ENCODE measurements around the gene NMRK1. TPM values are rescaled to one million over a fixed set of nuclear protein-coding genes. Genes with fewer than 3 reads are reported as not detected.

The NMRK1 gene
- total RNA-seq, 1 donor from 2014 or later: 7.2 TPM

GRCh38 chr9:75130621-75131230 is 42.8 kb upstream of the NMRK1 start:
- H3K9me3 Mint-ChIP-seq (ENCODE audit: low read depth): no peaks in the 10 kb centered on the region
- H3K27ac Mint-ChIP-seq (ENCODE audit: unreplicated experiment): no peak overlapping the region
- no peaks in the 10 kb centered on the region for H3K27me3 Mint-ChIP-seq (ENCODE audit: low read depth)
- DNase-seq (ENCODE audit: low spot score): no peak
- no peak for TF ChIP-seq CTCF (IDR thresholded peaks at IDR 0.05)
- H3K4me3 Mint-ChIP-seq (ENCODE audit: unreplicated experiment): no peak overlapping the region
- peaks cover 18% of the 10 kb centered on the region for H3K36me3 Mint-ChIP-seq (ENCODE audit: low read depth)
- no peaks in the 10 kb centered on the region for H3K4me1 Mint-ChIP-seq (ENCODE audit: low read depth)

- H3K9me3 Mint-ChIP-seq (ENCODE audit: low read depth): no peaks in the 10 kb centered on the region
- no peaks in the 10 kb centered on the region for H3K27me3 Mint-ChIP-seq (ENCODE audit: low read depth)
- H3K4me1 Mint-ChIP-seq (ENCODE audit: low read depth): no peaks in the 10 kb centered on the region
- no peak overlapping the region for H3K27ac Mint-ChIP-seq (ENCODE audit: unreplicated experiment)
- no peak for TF ChIP-seq CTCF (IDR thresholded peaks at IDR 0.05)
- H3K4me3 Mint-ChIP-seq (ENCODE audit: unreplicated experiment): no peak overlapping the region
- H3K36me3 Mint-ChIP-seq (ENCODE audit: low read depth): peaks cover 16% of the 10 kb centered on the region
- no peak for DNase-seq (ENCODE audit: low spot score)
These were observed 42.2 kb upstream of the NMRK1 start for GRCh38 chr9:75130172-75130571.

GRCh38 chr9:75128535-75128934 is 40.6 kb upstream of the NMRK1 start:
- no peak for DNase-seq (ENCODE audit: low spot score)
- peaks cover 9% of the 10 kb centered on the region for H3K36me3 Mint-ChIP-seq (ENCODE audit: low read depth)
- no peaks in the 10 kb centered on the region for H3K27me3 Mint-ChIP-seq (ENCODE audit: low read depth)
- no peak for TF ChIP-seq CTCF (IDR thresholded peaks at IDR 0.05)
- H3K9me3 Mint-ChIP-seq (ENCODE audit: low read depth): no peaks in the 10 kb centered on the region
- no peak overlapping the region for H3K4me3 Mint-ChIP-seq (ENCODE audit: unreplicated experiment)
- no peaks in the 10 kb centered on the region for H3K4me1 Mint-ChIP-seq (ENCODE audit: low read depth)
- H3K27ac Mint-ChIP-seq (ENCODE audit: unreplicated experiment): no peak overlapping the region

GRCh38 chr9:75123696-75124095 is 35.7 kb upstream of the NMRK1 start:
- Mint-ChIP-seq H3K27ac (ENCODE audit: unreplicated experiment) (no peak overlapping the region), H3K9me3 (ENCODE audit: low read depth) (no peaks in the 10 kb centered on the region), H3K4me3 (ENCODE audit: unreplicated experiment) (no peak overlapping the region), H3K36me3 (ENCODE audit: low read depth) (peaks cover 6% of the 10 kb centered on the region), H3K27me3 (ENCODE audit: low read depth) (no peaks in the 10 kb centered on the region), H3K4me1 (ENCODE audit: low read depth) (no peaks in the 10 kb centered on the region)
- DNase-seq (ENCODE audit: low spot score): no peak
- no peak for TF ChIP-seq CTCF (IDR thresholded peaks at IDR 0.05)

GRCh38 chr9:75121914-75122558 is 34.1 kb upstream of the NMRK1 start:
- Mint-ChIP-seq H3K27me3 (ENCODE audit: low read depth) (no peaks in the 10 kb centered on the region), H3K4me3 (ENCODE audit: unreplicated experiment) (no peak overlapping the region), H3K27ac (ENCODE audit: unreplicated experiment) (no peak overlapping the region), H3K9me3 (ENCODE audit: low read depth) (no peaks in the 10 kb centered on the region), H3K4me1 (ENCODE audit: low read depth) (peaks cover 2% of the 10 kb centered on the region), H3K36me3 (ENCODE audit: low read depth) (peaks cover 11% of the 10 kb centered on the region)
- no peak for DNase-seq (ENCODE audit: low spot score)
- no peak for TF ChIP-seq CTCF (IDR thresholded peaks at IDR 0.05)
